Stimulated activated CD4-positive, alpha-beta T cell treated with anti-CD3 and anti-CD28 coated beads, Interleukin-15, amount 100 ng/mL, for 48 hours (primary cell): ENCODE data around the gene SPATA7.
"Not testable (repeated sequence)": the region's sequence is repeated elsewhere in the genome, so short reads cannot be mapped to it uniquely, and the experiment has no call there.

Experiments
- DNase-seq, 2 donors: peaks; one replicate each; pipeline ENCODE4 v3.0.0-alpha.2; 2020; ENCODE audit warnings: low read depth in 2 of 2

Gene SPATA7, protein sequence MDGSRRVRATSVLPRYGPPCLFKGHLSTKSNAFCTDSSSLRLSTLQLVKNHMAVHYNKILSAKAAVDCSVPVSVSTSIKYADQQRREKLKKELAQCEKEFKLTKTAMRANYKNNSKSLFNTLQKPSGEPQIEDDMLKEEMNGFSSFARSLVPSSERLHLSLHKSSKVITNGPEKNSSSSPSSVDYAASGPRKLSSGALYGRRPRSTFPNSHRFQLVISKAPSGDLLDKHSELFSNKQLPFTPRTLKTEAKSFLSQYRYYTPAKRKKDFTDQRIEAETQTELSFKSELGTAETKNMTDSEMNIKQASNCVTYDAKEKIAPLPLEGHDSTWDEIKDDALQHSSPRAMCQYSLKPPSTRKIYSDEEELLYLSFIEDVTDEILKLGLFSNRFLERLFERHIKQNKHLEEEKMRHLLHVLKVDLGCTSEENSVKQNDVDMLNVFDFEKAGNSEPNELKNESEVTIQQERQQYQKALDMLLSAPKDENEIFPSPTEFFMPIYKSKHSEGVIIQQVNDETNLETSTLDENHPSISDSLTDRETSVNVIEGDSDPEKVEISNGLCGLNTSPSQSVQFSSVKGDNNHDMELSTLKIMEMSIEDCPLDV

DNA sequence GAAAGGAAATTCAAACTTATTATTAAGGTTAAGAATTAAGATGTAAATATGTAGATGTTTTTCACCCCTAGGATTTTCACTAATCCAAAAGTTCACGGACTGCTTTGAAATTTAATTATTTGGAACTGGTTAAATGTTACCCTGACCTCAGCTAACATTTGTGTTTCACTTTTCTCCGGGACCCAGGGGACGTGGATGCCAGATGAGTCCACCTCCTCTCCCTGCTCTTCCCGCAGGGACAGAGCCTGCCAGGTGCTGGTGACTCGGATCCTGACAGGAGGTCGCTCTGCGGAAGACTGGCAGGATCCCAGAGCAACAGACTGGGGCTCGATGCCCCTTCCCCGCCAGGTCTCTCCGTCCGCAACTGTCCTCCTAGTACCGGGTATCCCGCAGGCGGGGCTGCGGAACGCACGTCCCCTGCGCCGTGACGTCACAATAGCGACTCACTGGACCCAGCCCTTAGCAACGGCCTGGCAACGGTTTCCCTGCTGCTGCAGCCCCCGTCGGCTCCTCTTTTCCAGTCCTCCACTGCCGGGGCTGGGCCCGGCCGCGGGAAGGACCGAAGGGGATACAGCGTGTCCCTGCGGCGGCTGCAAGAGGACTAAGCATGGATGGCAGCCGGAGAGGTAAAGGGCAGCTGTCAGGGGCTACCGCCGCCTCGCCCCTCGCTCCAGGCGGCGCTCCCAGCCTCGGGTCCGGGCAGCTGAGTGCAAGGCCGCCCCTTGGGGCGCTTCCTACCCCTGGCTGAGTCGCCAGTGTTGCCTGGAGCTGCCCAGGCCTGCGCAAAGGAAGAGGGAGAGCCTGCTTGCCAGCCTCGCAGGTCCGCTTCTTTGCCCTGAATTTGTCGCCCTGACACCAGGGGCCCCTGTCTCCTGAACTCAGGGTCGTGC, at the start of gene SPATA7:
Gene SPATA7, plus strand, starts transcription at position 446 of the 890 bp plus-strand sequence. Its CDS starts 162 bp downstream, at position 608.
- peak; percentile 74 to 83 for DNase-seq

DNA sequence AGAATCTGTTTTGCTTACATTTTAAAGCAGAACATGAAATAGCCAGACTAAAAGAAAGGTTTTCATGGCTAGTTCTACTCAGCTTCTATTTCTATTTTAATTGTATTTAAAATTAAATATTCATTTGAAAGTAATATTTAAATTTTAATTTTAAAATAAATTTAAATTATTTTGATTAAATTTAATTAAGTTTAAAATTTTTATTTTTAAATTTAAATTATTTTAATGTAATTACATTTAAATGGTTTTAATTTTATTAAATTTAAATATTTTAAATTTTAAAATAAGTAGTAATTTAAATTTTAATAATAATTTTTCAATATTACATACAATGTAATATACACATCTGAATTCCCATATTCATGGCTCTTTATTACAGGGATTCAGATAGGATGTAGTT, 45.1 kb upstream of the SPATA7 start:
- no peak for DNase-seq

DNA sequence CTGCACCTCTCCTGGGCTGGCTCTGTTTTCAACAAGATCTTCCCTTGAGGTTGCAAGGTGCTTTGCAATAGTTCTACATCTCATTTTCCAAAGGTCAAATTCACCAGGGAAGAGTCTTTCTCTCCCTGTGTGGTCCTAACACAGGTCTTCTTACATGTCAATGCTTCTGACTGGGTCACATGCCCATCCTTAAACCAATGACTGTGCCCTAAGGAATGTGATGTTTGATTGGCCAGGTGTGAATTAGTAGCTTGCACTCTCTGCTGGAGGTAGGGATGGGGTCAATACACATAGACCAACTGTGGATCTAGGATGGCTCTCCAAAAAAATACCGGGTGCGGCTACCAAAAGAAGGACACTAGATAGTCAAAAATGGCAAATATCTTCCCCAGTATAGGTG, 42.5 kb upstream of the SPATA7 start:
- DNase-seq: no peak

DNA sequence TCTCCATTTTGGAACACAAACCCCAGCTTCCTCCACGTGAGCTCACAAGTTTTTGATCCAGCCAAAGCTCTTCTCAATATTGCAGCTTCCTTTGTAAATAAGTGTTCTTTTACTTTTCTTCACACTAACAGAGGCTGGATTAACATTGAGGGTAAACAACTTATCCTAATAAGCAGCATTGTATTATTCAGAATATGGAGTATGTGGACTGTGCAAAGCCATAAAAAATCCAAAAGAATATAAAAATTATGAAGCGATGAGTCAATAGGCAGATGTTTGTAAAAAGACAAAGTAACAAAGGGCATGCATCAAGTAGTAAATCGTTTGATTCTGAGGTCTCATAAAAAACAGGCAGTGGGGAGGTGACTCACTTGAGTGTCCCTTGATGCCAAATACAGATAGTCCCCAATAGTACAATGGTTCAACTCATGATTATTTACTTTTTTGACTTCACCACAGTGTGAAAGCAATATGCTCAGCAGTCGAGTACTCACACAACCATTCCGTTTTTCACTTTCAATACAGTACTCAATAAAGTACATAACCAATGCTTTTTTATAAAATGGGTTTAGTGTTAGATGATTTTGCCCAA, 39.3 kb upstream of the SPATA7 start:
- DNase-seq: no peak

DNA sequence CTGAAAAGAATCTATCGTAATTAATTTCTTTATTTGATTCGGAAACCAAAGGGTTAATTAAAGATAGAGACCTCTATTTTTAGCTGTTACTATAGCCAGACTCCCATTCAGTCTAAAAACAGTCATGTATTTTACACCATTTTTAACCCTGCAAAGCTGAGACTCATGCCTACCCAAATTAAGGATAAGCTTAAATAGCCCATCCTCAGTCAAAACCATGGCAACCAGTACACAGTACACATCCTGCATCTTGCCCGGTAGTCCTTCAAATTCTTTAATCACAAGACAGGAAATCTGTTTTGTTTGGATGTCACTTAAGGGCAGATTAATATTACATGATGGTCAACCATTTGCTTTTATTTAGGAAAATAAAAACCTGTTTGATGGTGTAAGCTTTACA, 36.9 kb upstream of the SPATA7 start:
- DNase-seq: no peak

DNA sequence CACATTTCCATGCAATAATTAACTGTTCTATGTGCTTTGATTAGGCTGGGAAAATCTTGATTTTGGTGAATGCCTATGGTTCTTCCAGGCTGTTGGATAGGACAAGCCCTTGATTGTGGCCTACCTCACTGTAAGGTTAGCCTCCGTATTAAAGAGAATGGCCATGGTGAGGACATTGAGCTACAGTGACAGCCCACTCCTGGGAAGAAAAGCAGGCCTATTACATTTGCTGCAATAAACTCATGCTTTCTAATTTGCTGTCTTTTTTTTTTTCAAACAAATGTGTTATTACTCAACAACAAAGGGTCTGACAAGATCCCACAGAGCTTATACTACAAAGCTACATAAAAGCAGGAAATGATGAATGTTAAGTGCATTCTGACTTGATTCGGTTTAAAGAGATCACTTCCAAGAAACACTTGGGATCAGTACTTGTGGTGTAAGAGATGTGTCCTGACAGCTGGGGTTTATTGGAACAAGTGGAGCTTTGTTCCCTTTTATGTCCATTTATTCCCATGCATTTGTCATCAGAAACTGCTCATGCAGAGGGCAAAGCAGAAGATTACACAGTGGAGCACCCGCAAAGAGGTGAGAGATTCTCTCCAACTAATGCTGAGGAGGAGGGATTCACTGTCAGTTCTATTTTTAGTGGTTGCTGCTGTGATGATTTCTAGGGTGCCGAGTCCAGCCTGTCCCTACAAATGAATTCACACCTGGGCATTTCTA, 33.3 kb upstream of the SPATA7 start:
- no peak for DNase-seq

DNA sequence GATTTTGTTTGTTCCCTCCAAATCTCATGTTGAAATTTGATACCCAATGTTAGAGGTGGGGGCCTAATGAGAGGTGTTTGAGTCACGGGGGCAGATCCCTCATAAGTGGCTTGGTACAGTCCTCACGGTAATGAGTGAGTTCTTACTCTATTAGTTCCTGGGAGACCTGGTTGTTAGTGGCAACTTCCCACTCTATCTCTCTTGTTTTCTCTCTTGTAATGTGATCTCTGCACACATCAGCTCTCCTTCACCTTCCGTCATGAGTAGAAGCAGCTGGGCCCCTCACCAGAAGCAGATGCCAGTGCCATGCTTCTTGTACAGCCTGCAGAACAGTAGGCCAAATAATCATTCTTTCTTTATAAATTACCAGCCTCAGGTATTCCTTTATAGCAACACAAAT, 32.8 kb upstream of the SPATA7 start:
- DNase-seq: no peak

DNA sequence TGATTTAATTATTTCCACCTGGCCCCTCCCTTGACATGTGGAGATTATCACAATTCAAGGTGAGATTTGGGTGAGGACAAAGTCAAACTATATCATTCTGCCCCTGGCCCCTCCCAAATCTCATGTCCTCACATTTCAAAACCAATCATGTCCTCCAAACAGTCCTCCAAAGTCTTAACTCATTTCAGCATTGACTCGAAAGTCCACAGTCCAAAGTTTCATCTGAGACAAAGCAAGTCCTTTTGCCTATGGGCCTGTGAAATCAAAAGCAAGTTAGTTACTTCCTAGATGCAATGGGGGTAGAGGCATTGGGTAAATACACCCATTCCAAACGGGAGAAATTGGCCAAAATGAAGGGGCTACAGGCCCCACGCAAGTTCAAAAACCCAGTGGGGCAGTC, 31.1 kb upstream of the SPATA7 start:
- DNase-seq: no peak

DNA sequence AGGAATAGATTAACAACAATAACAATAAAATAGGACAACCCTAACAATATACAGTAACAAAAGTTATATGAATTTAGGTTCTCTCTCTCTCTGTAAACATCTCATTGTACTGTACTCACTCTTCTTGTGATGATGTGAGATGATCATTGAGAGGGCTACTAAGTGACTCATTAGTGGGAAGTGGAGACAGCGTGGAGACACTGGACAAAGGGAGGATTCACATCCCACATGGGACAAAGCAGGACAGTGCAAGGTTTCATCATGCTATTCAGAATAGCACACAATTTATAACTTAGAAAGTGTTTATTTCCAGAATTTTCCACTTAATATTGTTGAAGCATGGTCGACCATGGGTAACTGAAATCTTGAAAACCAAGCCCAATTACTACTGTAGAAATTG, 26.0 kb upstream of the SPATA7 start:
- DNase-seq: no peak

DNA sequence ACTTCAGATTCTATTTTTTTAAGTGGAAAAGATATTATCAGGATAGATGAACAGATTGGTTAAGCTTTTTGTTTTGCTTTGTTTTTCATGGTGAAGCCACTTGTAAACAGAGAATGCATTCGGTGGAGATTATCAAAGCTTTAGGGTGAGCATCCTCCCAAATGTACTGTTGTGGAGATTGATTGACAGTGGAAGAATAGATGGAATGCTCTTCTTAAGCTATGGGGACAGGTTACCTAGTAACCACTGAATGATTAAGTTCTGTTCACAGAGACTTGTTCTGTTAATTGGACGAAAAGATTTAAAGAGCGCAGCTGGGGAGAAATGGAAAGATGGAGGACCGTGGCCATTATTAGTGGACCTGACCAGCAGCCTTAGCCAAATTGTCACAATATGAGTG, 21.8 kb upstream of the SPATA7 start:
- DNase-seq: no peak

DNA sequence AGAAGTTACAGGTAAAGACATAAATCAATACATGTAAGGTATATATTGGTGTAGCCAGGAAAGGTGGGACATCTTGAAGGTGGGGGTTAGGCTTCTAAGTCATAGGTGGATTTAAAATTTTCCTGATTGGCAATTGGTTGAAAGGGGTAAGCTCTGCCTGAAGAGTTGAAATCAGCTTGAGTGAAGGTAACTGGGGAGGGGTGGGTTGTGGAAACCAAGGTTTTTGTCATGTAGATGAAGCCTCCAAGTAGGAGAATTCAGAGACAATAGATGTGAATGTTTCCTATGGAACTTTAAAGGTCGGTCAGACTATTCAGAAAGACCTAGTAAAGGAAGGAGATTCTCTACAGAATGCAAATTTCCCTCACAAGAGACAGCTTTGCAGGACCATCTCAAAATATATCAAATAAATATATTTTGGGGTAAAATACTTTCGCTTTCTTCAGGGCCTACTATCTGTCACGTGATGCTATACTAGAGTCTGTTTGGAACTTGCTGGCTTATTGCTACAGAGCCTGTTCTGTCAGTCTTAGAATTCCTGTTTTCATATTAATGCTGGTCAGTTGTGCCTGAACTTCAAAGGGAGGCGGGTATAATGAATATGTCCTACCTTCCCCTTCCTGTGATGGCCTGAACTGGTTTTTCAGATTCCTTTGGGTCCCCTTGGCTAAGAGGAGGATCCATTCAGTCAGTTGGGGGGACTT, 20.6 kb upstream of the SPATA7 start:
- DNase-seq: no peak

DNA sequence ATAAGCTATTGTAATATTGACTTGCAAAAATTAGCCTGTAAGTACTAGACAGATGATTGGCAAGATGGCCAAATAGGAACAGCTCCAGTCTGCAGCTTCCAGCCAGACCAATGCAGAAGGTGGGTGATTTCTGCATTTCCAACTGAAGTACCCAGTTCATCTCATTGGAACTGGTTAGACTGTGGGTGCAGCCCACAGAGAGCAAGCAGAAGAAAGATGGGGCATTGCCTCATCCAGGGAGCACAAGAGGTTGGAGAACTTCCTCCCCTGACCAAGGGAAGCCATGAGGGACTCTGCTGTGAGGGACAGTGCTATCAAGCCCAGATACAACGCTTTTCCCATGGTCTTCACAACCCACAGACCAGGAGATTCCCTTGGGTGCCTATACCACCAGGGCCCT, 16.0 kb upstream of the SPATA7 start:
- DNase-seq: no peak

DNA sequence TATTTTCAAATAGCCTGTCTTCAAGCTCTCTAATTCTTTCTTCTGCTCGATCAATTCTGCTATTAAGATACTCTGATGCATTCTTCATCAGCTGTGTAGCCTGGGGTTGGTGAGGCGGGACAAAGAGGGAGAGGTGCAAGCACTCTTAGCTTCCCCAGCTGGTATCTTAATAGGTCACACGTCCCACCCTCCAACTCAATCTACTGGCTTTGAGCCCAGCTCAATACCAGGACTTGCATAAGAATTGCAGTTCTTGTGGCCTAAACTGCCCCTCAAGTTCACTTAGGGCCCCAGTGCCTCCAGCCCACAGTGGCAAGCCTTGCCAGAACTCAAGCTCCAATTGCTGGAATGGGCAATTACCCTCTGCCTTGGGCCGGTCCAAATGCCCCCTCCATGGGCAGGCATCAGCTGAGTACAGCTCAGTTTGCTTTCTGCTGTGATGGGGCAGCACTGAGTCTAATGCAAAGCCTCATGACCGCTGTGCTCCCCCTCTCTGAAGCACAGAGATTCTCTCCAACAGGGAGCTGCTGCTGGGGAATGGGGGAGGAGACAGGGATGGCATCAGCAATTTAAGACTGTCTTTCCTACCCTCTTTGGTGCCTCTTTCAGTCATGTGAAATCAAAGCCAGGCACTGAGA, 5.6 kb upstream of the SPATA7 start:
- no peak for DNase-seq

DNA sequence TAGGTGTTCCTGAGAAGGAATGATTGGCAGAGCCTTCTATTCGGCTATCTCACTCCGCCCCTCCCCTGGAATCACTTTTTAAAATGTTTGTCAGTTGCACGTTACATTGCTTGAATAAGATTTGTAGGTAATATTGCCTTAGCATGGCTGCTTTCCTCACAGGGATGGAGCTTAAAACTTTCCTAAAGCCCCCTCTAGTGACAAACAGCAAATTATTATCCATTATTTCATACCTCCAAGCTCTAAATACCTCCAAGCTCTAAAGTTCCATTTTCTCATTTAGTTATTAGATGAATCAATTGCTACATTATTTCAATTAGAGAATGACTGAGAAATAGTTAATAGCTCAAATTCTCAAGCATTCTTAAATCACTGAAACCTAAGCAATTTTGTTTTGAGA, 5.1 kb upstream of the SPATA7 start:
- no peak for DNase-seq

DNA sequence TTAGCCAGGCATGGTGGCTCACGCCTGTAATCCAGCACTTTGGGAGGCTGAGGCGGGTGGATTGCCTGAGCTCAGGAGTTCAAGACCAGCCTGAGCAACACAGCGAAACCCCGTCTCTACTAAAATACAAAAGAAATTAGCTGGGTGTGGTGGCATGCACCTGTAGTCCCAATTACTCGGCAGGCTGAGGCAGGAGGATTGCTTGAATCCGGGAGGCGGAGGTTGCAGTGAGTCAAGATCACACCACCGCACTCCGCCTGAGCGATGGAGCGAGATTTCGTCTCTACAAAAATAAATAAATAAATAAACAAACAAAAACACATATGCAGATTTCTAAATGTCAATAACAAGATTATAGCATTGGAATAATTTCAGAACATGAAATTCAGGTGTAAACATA, 3.8 kb upstream of the SPATA7 start:
- not testable (repeated sequence) for DNase-seq

DNA sequence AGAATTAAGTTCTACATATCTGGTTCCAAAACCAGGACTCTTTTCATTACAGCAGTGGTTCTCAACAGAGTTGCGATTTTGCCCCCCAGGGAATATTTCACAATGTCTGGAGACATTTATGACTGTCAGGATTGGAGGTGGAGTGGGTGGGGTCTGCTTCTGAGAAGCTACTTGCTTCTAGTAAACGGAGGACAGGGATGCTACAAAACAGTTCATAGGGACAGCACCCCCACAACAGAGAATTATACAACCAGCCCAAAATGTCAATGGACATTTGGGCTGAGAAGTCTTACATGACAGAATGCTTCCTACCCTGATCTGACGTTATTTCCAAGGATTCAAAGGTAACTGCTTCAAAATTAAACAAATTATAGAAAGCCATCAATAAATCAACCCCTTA, 739 bp upstream of the SPATA7 start:
- no peak for DNase-seq

DNA sequence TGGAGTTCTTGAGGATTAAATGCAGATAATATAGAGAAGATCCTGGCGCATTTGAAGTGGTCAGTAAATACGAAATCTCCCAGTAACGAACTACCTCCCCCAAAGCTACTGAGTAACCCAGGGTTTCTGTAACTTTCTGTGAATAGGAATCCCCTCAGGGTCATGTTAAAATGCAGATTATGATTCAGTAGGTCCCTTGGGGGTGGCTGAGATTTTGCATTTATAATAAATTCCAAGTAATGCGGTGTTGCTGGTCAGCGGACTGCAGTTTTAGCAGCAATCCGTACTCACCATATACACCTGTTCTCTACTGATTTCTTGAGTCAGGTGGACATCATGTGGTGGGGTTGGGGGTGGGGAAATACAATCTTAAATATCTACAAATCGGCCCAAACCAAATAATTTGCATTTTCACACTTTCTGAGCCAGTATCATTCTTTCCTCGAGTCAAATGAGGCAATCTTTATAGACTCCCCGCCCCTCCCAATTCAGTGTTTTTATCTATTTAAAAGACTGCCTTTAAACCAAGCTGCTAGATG, 868 bp downstream of the SPATA7 start:
- DNase-seq: no peak

DNA sequence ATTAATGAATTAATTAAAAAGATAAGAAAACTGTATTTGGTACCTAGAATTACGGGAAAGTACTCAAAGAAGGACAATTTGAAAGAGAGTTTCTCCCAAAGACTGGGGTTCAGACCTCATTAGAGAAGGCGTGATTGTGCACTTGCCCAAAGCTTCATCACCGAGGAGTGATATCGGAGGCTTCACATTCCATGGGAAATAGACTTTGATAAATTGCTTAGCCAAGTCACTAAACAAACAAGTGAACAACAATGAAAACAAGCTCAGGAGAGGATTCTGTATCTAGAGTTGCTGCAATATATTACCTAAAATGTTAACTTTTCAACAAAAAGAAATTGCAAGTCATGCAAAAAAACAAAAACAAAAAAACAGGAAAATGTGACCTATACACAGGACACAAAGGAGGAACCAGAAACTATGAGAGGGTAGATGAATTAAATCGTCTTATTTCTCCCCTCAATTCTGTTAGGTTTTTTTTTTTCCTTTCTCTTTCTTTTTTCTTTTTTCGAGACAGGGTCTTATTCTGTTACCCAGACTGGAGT, 3.4 kb downstream of the SPATA7 start:
- no peak for DNase-seq

DNA sequence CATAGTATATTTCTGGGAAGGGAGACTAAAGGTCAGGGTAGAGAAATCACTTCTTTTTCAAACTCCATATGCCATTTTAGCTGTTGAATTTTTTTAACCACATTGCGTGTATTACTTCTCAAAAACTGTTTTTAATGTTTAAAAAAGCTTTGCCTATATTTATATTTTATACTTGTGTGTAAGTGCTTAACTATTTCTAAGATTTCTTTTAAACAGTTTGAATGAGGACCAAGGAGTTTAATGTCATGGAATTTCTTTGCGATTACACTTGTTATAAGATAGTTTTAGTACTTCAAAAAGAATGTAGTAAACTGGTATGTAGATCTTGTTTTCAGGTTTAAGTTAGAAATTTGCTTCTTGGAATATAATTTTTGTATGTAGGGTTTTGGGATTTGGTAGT, 7.2 kb downstream of the SPATA7 start:
- no peak for DNase-seq

DNA sequence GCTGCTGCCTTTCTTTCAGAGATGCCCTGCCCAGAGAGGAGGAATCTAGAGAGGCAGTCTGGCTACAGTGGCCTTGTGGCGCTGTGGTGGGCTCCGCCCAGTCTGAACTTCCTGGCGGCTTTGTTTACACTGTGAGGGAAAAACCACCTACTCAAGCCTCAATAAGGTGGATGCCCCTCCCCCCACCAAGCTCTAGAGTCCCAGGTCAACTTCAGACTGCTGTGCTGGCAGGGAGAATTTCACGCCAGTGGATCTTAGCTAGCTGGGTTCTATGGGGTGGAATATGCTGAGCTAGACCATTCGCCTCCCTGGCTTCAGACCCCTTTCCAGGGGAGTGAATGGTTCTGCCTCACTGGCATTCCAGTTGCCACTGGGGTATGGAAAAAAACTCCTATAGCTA, 25.6 kb downstream of the SPATA7 start:
- DNase-seq: no peak
